A549 (cell line): ENCODE measurements around the gene NRXN3. TPM values are rescaled to one million over a fixed set of nuclear protein-coding genes. Genes with fewer than 3 reads are reported as not detected.

Source experiments
- ATAC-seq, 2 experiments: fragments of 200-7000 bp in 1 of 2; fragments of >200 bp in 1 of 2; cut with Nextera tagmentation in 1 of 2; cut with Tn5 transposase in 1 of 2; 3 replicates each; pipeline versions ENCODE4 v1.8.0 to v1.9.1; 2018 to 2020; ENCODE audit warnings: mild to moderate bottlenecking in 1 of 2, moderate library complexity in 1 of 2
- CTCF ChIA-PET: fragments of 300-600 bp; sonication (Branson Sonifier 250); formaldehyde crosslinking; extraction: SDS; loops from one replicate; lab custom pipeline; 2021; ENCODE audit warnings: antibody characterized with exemption, inconsistent platforms; lab: Yijun Ruan, JAX
- POLR2A ChIA-PET: fragments of 350-600 bp; formaldehyde crosslinking; extraction: SDS; loops from one replicate; lab custom pipeline; 2021; ENCODE audit warnings: antibody characterized with exemption, inconsistent platforms; lab: Yijun Ruan, JAX
- DNase-seq, 2 experiments: peaks; one replicate each; pipeline versions ENCODE4 v3.0.0 to v3.0.0-alpha.2; 2011 to 2016; ENCODE audit warnings: low read depth in 1 of 2, low spot score in 1 of 2
- FAIRE-seq: peaks from 2 replicates; lab custom pipeline; 2011; peaks lifted over from hg19 to GRCh38; lab: Jason Lieb, UNC
- H3K27ac ChIP-seq, 2 experiments: fragments of >200 bp; sonication (Bioruptor Twin); formaldehyde crosslinking; 3 replicates each; pipeline ENCODE4 v1.5.1; 2016 to 2017
- H3K4me1 ChIP-seq: fragments of >200 bp; sonication (Bioruptor Twin); formaldehyde crosslinking; 3 replicates; pipeline ENCODE4 v1.6.1; 2016
- H3K4me2 ChIP-seq: fragments of >200 bp; sonication (Bioruptor Twin); formaldehyde crosslinking; 3 replicates; pipeline ENCODE4 v1.6.1; 2016
- H3K4me3 ChIP-seq: fragments of >200 bp; sonication (Bioruptor Twin); formaldehyde crosslinking; 3 replicates; pipeline ENCODE4 v1.5.1; 2016
- H3K9me3 ChIP-seq: fragments of >200 bp; sonication (Bioruptor Twin); formaldehyde crosslinking; 3 replicates; pipeline ENCODE4 v1.6.1; 2016
- CBX8 ChIP-seq: fragments of 200-600 bp; sonication (generic); IDR thresholded peaks from 2 replicates; pipeline ENCODE4 v1.6.1; 2016
- E2F6 ChIP-seq: IDR thresholded peaks from 2 replicates; pipeline ENCODE4 v1.6.1; 2012; ENCODE audit warnings: low read depth, borderline replicate concordance
- EHF ChIP-seq: fragments of 250-450 bp; sonication (Bioruptor Pico); IDR thresholded peaks from 2 replicates; pipeline ENCODE4 v1.5.0; 2020; ENCODE audit warnings: mild to moderate bottlenecking
- EHMT2 ChIP-seq: fragments of 200-600 bp; sonication (generic); IDR thresholded peaks from 2 replicates; pipeline ENCODE4 v1.6.1; 2016; ENCODE audit warnings: antibody characterized with exemption, low read depth, mild to moderate bottlenecking, moderate library complexity
- ESRRA ChIP-seq: fragments of 150-350 bp; IDR thresholded peaks from 2 replicates; pipeline ENCODE4 v1.6.1; 2014; ENCODE audit warnings: mild to moderate bottlenecking, low read length, borderline replicate concordance
- FOSL2 ChIP-seq, 2 experiments: fragments of 450-650 bp in 1 of 2; fragments of >200 bp in 1 of 2; sonication (Bioruptor Twin) in 1 of 2; formaldehyde crosslinking; IDR thresholded peaks; 2 replicates each; pipeline versions ENCODE4 v1.5.0 to v1.6.1; 2016 to 2020; ENCODE audit warnings: mild to moderate bottlenecking in 1 of 2, moderate library complexity in 1 of 2
- HDAC2 ChIP-seq: fragments of 200-600 bp; sonication (generic); IDR thresholded peaks from 2 replicates; pipeline ENCODE4 v1.6.1; 2016
- HES2 ChIP-seq: fragments of >200 bp; sonication (Bioruptor Twin); formaldehyde crosslinking; IDR thresholded peaks from 2 replicates; pipeline ENCODE4 v1.6.1; 2016
- HOXA7 ChIP-seq: fragments of 250-450 bp; sonication (Bioruptor Pico); IDR thresholded peaks from 2 replicates; pipeline ENCODE4 v1.5.0; 2020; ENCODE audit warnings: mild to moderate bottlenecking, moderate library complexity
- HOXB5 ChIP-seq: fragments of 250-450 bp; sonication (Bioruptor Pico); IDR thresholded peaks from 2 replicates; pipeline ENCODE4 v1.5.0; 2020; ENCODE audit warnings: mild to moderate bottlenecking, moderate library complexity
- JUN ChIP-seq, 2 experiments: fragments of >200 bp; sonication (Bioruptor Twin); formaldehyde crosslinking; IDR thresholded peaks; 2 replicates in 1 of 2; 3 replicates in 1 of 2; pipeline ENCODE4 v1.6.1; 2016 to 2017
- JUNB ChIP-seq: fragments of >200 bp; sonication (Bioruptor Twin); formaldehyde crosslinking; IDR thresholded peaks from 2 replicates; pipeline ENCODE4 v1.6.1; 2016
- MAFK ChIP-seq: fragments of 450-650 bp; IDR thresholded peaks from 2 replicates; pipeline ENCODE4 v1.6.1; 2014; ENCODE audit not compliant: partially characterized antibody
- TFCP2L1 ChIP-seq: fragments of 250-450 bp; sonication (Bioruptor Pico); IDR thresholded peaks from 2 replicates; pipeline ENCODE4 v1.5.0; 2021; ENCODE audit warnings: mild to moderate bottlenecking
- USF2 ChIP-seq: fragments of 450-650 bp; IDR thresholded peaks from 2 replicates; pipeline ENCODE4 v1.6.1; 2014; ENCODE audit warnings: antibody characterized with exemption
- ZC3H11A ChIP-seq: fragments of 450-650 bp; IDR thresholded peaks from 2 replicates; pipeline ENCODE4 v1.6.1; 2014; ENCODE audit warnings: antibody characterized with exemption, mild to moderate bottlenecking
- ZFP36 ChIP-seq: fragments of 450-650 bp; IDR thresholded peaks from 2 replicates; pipeline ENCODE4 v1.6.1; 2014; ENCODE audit warnings: borderline replicate concordance; ENCODE audit not compliant: partially characterized antibody
- WGBS: methylation state at CpG from one replicate; pipeline ENCODE4 v1.1.6; 2017; ENCODE audit errors: missing lambda C conversion rate; 5-methylcytosine and 5-hydroxymethylcytosine counted together
- polyA plus RNA-seq, 4 experiments: library from polyadenylated mRNA; depleted of rRNA in 3 of 4; stranded (reverse); fragments of >200 nt; fragmentation: RNase III in 1 of 4; extraction: RNeasy Plus Mini Kit Qiagen cat#74134 plus additional on column Dnase treatment in 1 of 4; gene quantifications; 2 replicates in 3 of 4; 3 replicates in 1 of 4; pipeline ENCODE4 v1.2.3, GENCODE V29; 2011 to 2017
- TF ChIP-seq, protein P1 (sequence below): fragments of 150-350 bp; IDR thresholded peaks from 2 replicates; pipeline ENCODE4 v1.6.1; 2014; ENCODE audit warnings: low read depth, mild to moderate bottlenecking, low read length
- TF ChIP-seq, protein P2 (sequence below): IDR thresholded peaks from 2 replicates; pipeline ENCODE4 v1.6.1; 2012
- TF ChIP-seq, protein P3 (sequence below): fragments of >200 bp; sonication (Bioruptor Twin); formaldehyde crosslinking; IDR thresholded peaks from 3 replicates; pipeline ENCODE4 v1.6.1; 2016
- TF ChIP-seq, protein P4 (sequence below): fragments of 200-600 bp; sonication (generic); IDR thresholded peaks from 2 replicates; pipeline ENCODE4 v1.6.1; 2016; ENCODE audit warnings: antibody characterized with exemption, mild to moderate bottlenecking, moderate library complexity

The NRXN3 gene
- polyA plus RNA-seq, 2 of the 4 experiments (the other 2 are of a cell fraction), result 0.62 to 2.3 TPM

GRCh38 chr14:78501909-78502308 is 331.7 kb downstream of the NRXN3 start:
- TF ChIP-seq HDAC2 (no peak), TFCP2L1 (CRISPR knock-in tag) (no peak), EHF (CRISPR knock-in tag) (no peak), USF2 (peak; percentile 57), MAFK (no peak), HOXB5 (CRISPR knock-in tag) (no peak), JUNB (no peak), ZC3H11A (no peak)
- TF ChIP-seq, protein P1, sequence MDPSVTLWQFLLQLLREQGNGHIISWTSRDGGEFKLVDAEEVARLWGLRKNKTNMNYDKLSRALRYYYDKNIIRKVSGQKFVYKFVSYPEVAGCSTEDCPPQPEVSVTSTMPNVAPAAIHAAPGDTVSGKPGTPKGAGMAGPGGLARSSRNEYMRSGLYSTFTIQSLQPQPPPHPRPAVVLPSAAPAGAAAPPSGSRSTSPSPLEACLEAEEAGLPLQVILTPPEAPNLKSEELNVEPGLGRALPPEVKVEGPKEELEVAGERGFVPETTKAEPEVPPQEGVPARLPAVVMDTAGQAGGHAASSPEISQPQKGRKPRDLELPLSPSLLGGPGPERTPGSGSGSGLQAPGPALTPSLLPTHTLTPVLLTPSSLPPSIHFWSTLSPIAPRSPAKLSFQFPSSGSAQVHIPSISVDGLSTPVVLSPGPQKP, result no peak
- FAIRE-seq (no peak), ATAC-seq (no peak), DNase-seq (peak in 1 of 2 experiments; percentile 0)
- 0% methylated on average over 4 of the region's 4 CpGs for WGBS
- Histone ChIP-seq H3K4me2 (no peak overlapping the region), H3K9me3 (no peaks in the 10 kb centered on the region), H3K4me3 (no peak overlapping the region), H3K4me1 (no peaks in the 10 kb centered on the region), H3K27ac (no peak overlapping the region)
- CTCF ChIA-PET, result interaction anchor here (0.7 kb wide), 1 partner anchor 10 kb away, joined by 3 read pairs; no protein-coding TSS in a partner anchor
- POLR2A ChIA-PET, result no interaction called here

DNA sequence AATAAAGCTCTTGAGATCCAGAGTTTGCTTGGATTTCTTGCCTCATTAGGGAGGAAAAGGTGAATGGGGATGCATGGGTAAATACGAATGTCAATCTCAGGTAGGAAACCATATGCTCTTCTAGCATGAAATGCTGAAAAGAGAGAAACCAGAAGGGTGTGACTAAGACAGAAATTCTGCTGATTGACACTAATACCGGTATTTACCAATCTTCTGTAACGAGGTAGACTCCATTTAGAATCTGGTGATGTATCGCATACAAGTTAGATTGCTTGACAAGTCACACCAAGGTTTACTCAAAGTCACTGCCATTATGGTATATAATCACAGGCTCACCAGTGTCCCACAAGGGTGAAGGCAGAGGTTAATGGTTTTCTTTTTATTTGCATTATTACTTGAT is 337.9 kb downstream of the NRXN3 start:
- H3K4me2 ChIP-seq, result no peak overlapping the region
- ATAC-seq, result no peak
- DNase-seq, result no peak
- TF ChIP-seq CBX8, result no peak
- TF ChIP-seq, protein P2, sequence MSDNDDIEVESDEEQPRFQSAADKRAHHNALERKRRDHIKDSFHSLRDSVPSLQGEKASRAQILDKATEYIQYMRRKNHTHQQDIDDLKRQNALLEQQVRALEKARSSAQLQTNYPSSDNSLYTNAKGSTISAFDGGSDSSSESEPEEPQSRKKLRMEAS, result no peak
- TF ChIP-seq EHMT2, result no peak
- TF ChIP-seq JUN (IDR thresholded peaks at IDR 0.05), result no peak
- TF ChIP-seq, protein P3, sequence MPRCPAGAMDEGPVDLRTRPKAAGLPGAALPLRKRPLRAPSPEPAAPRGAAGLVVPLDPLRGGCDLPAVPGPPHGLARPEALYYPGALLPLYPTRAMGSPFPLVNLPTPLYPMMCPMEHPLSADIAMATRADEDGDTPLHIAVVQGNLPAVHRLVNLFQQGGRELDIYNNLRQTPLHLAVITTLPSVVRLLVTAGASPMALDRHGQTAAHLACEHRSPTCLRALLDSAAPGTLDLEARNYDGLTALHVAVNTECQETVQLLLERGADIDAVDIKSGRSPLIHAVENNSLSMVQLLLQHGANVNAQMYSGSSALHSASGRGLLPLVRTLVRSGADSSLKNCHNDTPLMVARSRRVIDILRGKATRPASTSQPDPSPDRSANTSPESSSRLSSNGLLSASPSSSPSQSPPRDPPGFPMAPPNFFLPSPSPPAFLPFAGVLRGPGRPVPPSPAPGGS, result no peak
- no peak for TF ChIP-seq E2F6
- no peak for TF ChIP-seq HDAC2
- TF ChIP-seq, protein P4, sequence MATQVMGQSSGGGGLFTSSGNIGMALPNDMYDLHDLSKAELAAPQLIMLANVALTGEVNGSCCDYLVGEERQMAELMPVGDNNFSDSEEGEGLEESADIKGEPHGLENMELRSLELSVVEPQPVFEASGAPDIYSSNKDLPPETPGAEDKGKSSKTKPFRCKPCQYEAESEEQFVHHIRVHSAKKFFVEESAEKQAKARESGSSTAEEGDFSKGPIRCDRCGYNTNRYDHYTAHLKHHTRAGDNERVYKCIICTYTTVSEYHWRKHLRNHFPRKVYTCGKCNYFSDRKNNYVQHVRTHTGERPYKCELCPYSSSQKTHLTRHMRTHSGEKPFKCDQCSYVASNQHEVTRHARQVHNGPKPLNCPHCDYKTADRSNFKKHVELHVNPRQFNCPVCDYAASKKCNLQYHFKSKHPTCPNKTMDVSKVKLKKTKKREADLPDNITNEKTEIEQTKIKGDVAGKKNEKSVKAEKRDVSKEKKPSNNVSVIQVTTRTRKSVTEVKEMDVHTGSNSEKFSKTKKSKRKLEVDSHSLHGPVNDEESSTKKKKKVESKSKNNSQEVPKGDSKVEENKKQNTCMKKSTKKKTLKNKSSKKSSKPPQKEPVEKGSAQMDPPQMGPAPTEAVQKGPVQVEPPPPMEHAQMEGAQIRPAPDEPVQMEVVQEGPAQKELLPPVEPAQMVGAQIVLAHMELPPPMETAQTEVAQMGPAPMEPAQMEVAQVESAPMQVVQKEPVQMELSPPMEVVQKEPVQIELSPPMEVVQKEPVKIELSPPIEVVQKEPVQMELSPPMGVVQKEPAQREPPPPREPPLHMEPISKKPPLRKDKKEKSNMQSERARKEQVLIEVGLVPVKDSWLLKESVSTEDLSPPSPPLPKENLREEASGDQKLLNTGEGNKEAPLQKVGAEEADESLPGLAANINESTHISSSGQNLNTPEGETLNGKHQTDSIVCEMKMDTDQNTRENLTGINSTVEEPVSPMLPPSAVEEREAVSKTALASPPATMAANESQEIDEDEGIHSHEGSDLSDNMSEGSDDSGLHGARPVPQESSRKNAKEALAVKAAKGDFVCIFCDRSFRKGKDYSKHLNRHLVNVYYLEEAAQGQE, result no peak
- no peak for TF ChIP-seq ESRRA
- no peak for TF ChIP-seq HOXA7
- no peak for TF ChIP-seq FOSL2 (IDR thresholded peaks at IDR 0.05)
- no peak for TF ChIP-seq FOSL2 (CRISPR knock-in tag; IDR thresholded peaks at IDR 0.05)
- TF ChIP-seq HES2, result no peak
- no peak for TF ChIP-seq ZFP36
- H3K27ac ChIP-seq, result no peak overlapping the region
- WGBS, result 16% methylated on average over 4 of the region's 4 CpGs
- H3K9me3 ChIP-seq, result no peaks in the 10 kb centered on the region
- CTCF ChIA-PET, result interaction anchor here (1.1 kb wide), 1 partner anchor 12 kb away, joined by 3 read pairs; no protein-coding TSS in a partner anchor
- no peak for FAIRE-seq
- POLR2A ChIA-PET, result no interaction called here
- no peaks in the 10 kb centered on the region for H3K4me1 ChIP-seq
- H3K4me3 ChIP-seq, result no peak overlapping the region
